Erythroblast (primary cell): ENCODE results near the gene MYLIP.

Source experiments
- GATA1 ChIP-seq: IDR thresholded peaks from 2 replicates; pipeline ENCODE4 v1.6.1; 2011; ENCODE audit warnings: low read depth, mild to moderate bottlenecking, control low read depth, low read length, moderate library complexity
- POLR2A ChIP-seq: IDR thresholded peaks from 2 replicates; pipeline ENCODE4 v1.6.1; 2011; ENCODE audit warnings: mild to moderate bottlenecking, low read length

- TF ChIP-seq POLR2A = no peak
- no peak for TF ChIP-seq GATA1
These were observed 19.1 kb upstream of the MYLIP start for GRCh38 chr6:16109659-16110305.
